GM23338 (cell line): ENCODE data around the gene GUCY1B1. TPM values are rescaled to one million over a fixed set of nuclear protein-coding genes. Genes with fewer than 3 reads are reported as not detected.

Experiments
- ATAC-seq: fragments of 200-7000 bp; cut with Tn5 transposase; 3 replicates; pipeline ENCODE4 v1.9.1; 2020
- DNase-seq: peaks from one replicate; pipeline ENCODE4 v3.0.0-alpha.2; 2015; ENCODE audit warnings: low spot score
- H2AFZ ChIP-seq: fragments of 200-600 bp; sonication (generic); 2 replicates; pipeline ENCODE4 v1.8.0; 2016; ENCODE audit warnings: antibody characterized with exemption, mild to moderate bottlenecking, moderate library complexity
- H3F3A ChIP-seq: fragments of 200-600 bp; sonication (generic); replicated peaks from 2 replicates; pipeline ENCODE4 v1.8.0; 2017; ENCODE audit warnings: antibody characterized with exemption, mixed run types, low read depth
- H3K27ac ChIP-seq: fragments of 200-600 bp; sonication (generic); 2 replicates; pipeline ENCODE4 v1.6.1; 2016; ENCODE audit warnings: low read depth
- H3K27me3 ChIP-seq: fragments of 200-600 bp; sonication (generic); 2 replicates; pipeline ENCODE4 v1.8.0; 2016; ENCODE audit warnings: mild to moderate bottlenecking, mixed run types, moderate library complexity; ENCODE audit not compliant: insufficient read depth
- H3K36me3 ChIP-seq: fragments of 200-600 bp; sonication (generic); 2 replicates; pipeline ENCODE4 v1.8.0; 2016; ENCODE audit warnings: mild to moderate bottlenecking; ENCODE audit not compliant: insufficient read depth
- H3K4me1 ChIP-seq: fragments of 200-600 bp; sonication (generic); 2 replicates; pipeline ENCODE4 v1.8.0; 2016; ENCODE audit warnings: mild to moderate bottlenecking, moderate library complexity; ENCODE audit not compliant: insufficient read depth
- H3K4me2 ChIP-seq: fragments of 200-600 bp; sonication (generic); 2 replicates; pipeline ENCODE4 v1.7.1; 2017; ENCODE audit warnings: mixed run types
- H3K4me3 ChIP-seq: fragments of 200-600 bp; sonication (generic); 2 replicates; pipeline ENCODE4 v1.6.1; 2016; ENCODE audit warnings: mixed run types
- H3K79me2 ChIP-seq: fragments of 200-600 bp; sonication (generic); replicated peaks from 2 replicates; pipeline ENCODE4 v1.8.0; 2017; ENCODE audit warnings: mild to moderate bottlenecking; ENCODE audit not compliant: insufficient read depth
- H3K9me2 ChIP-seq: fragments of 200-600 bp; sonication (generic); 2 replicates; pipeline ENCODE4 v1.8.0; 2017; ENCODE audit not compliant: insufficient read depth
- H4K20me1 ChIP-seq: fragments of 200-600 bp; sonication (generic); replicated peaks from 2 replicates; pipeline ENCODE4 v1.8.0; 2017; ENCODE audit warnings: mild to moderate bottlenecking; ENCODE audit not compliant: insufficient read depth
- H3K27ac Mint-ChIP-seq: 2 replicates; pipeline ENCODE4 v1.8.0; 2020; ENCODE audit warnings: inconsistent platforms, mild to moderate bottlenecking, moderate library complexity, mixed read lengths
- H3K27me3 Mint-ChIP-seq: 3 replicates; pipeline ENCODE4 v1.8.0; 2022; ENCODE audit warnings: low read depth, mild to moderate bottlenecking, moderate library complexity, mixed read lengths, inconsistent platforms; ENCODE audit not compliant: insufficient read depth, poor library complexity
- H3K36me3 Mint-ChIP-seq: 3 replicates; pipeline ENCODE4 v1.8.0; 2021; ENCODE audit warnings: low read depth, mild to moderate bottlenecking, inconsistent platforms, moderate library complexity, mixed read lengths
- H3K4me1 Mint-ChIP-seq: 3 replicates; pipeline ENCODE4 v1.8.0; 2020; ENCODE audit warnings: mild to moderate bottlenecking, inconsistent platforms, mixed read lengths
- H3K4me3 Mint-ChIP-seq: 3 replicates; pipeline ENCODE4 v1.8.0; 2021; ENCODE audit warnings: moderate library complexity, mild to moderate bottlenecking, inconsistent platforms, mixed read lengths
- H3K9me3 Mint-ChIP-seq: 3 replicates; pipeline ENCODE4 v1.8.0; 2020; ENCODE audit warnings: moderate library complexity, mild to moderate bottlenecking, inconsistent platforms, mixed read lengths
- CREB1 ChIP-seq: fragments of 250-450 bp; sonication (Bioruptor Pico); IDR thresholded peaks from 2 replicates; pipeline ENCODE4 v1.5.0; 2020; ENCODE audit warnings: low read depth, mild to moderate bottlenecking, moderate library complexity
- CTCF ChIP-seq, 2 experiments: fragments of 200-600 bp in 1 of 2; sonication (generic) in 1 of 2; conservative IDR thresholded peaks; 2 replicates each; pipeline versions ENCODE4 v1.5.1 to v1.6.1; 2016 to 2017; ENCODE audit warnings: antibody characterized with exemption in 2 of 2, low read depth in 2 of 2, mild to moderate bottlenecking in 2 of 2, moderate library complexity in 1 of 2
- ETS1 ChIP-seq: IDR thresholded peaks from 2 replicates; pipeline ENCODE4 v1.6.1; 2016; ENCODE audit warnings: antibody characterized with exemption
- EZH2 ChIP-seq: fragments of 200-600 bp; sonication (generic); IDR thresholded peaks from one replicate; pipeline ENCODE4 v1.8.0; 2017; ENCODE audit warnings: antibody characterized with exemption, mild to moderate bottlenecking, low read depth; ENCODE audit not compliant: unreplicated experiment
- EZH2phosphoT487 ChIP-seq: fragments of 200-600 bp; sonication (generic); IDR thresholded peaks from one replicate; pipeline ENCODE4 v1.8.1; 2018; ENCODE audit warnings: antibody characterized with exemption; ENCODE audit not compliant: unreplicated experiment
- JUNB ChIP-seq: IDR thresholded peaks from one replicate; pipeline ENCODE4 v1.6.1; 2016; ENCODE audit warnings: antibody characterized with exemption; ENCODE audit not compliant: unreplicated experiment
- NANOG ChIP-seq: IDR thresholded peaks from 2 replicates; pipeline ENCODE4 v1.6.1; 2016; ENCODE audit warnings: antibody characterized with exemption, borderline replicate concordance
- POLR2AphosphoS5 ChIP-seq: IDR thresholded peaks from 2 replicates; pipeline ENCODE4 v1.6.1; 2016; ENCODE audit warnings: antibody characterized with exemption, low read depth
- REST ChIP-seq: IDR thresholded peaks from one replicate; pipeline ENCODE4 v1.6.1; 2018; ENCODE audit warnings: antibody characterized with exemption; ENCODE audit not compliant: unreplicated experiment
- STAT1 ChIP-seq: IDR thresholded peaks from one replicate; pipeline ENCODE4 v1.6.1; 2016; ENCODE audit warnings: antibody characterized with exemption; ENCODE audit not compliant: unreplicated experiment
- ZNF114 ChIP-seq: fragments of 250-450 bp; sonication (Bioruptor Pico); IDR thresholded peaks from 2 replicates; pipeline ENCODE4 v1.5.0; 2020; ENCODE audit warnings: mild to moderate bottlenecking, moderate library complexity
- ZNF331 ChIP-seq: fragments of 250-450 bp; sonication (Bioruptor Pico); IDR thresholded peaks from 2 replicates; pipeline ENCODE4 v1.5.0; 2020; ENCODE audit warnings: low read depth, mild to moderate bottlenecking, moderate library complexity
- polyA plus RNA-seq: library from polyadenylated mRNA; unstranded; fragments of >200 nt; fragmentation: Nextera tagmentation; extraction: Ambion mirVana; gene quantifications from 2 replicates; pipeline ENCODE4 v1.2.1, GENCODE V29; 2016
- total RNA-seq: library from RNA; depleted of rRNA; stranded (reverse); fragments of >200 nt; shearing (Covaris generic); gene quantifications from 2 replicates; pipeline ENCODE4 v1.2.3, GENCODE V29; 2014
- TF ChIP-seq, protein P1 (sequence below): fragments of 250-450 bp; sonication (Bioruptor Pico); IDR thresholded peaks from 2 replicates; pipeline ENCODE4 v1.5.0; 2020; ENCODE audit warnings: mild to moderate bottlenecking, moderate library complexity

GUCY1B1 gene
- total and polyA plus RNA-seq, 2 experiments from 2014 or later: 2.6 to 4.3 TPM

DNA sequence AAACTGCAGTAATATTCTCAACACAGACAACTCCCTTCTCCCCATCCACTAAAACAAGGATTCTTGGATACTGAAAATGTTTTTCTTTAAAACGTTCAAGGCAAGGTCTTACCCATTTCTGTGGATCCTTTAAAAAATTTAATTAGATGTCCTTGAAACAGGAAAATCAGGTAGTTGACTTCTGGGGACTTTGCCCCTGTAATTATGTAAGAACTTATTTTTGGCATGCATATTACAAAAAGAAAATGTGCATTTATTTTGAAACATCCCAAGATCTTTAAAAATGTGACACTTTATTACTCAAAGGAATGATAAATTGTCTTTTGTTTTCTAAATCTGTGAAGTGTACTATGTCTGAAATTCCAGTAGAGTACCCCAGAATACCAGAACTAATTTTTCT lies 25.8 kb downstream of the GUCY1B1 start:
- Histone ChIP-seq H3K4me3 (no peak overlapping the region), H3K4me2 (no peak overlapping the region), H3K27me3 (no peaks in the 10 kb centered on the region), H3K36me3 (no peaks in the 10 kb centered on the region), H4K20me1 (no peaks in the 10 kb centered on the region), H2AFZ (no peak overlapping the region), H3K9me2 (no peaks in the 10 kb centered on the region), H3K4me1 (peaks cover 22% of the 10 kb centered on the region), H3F3A (no peaks in the 10 kb centered on the region), H3K79me2 (no peaks in the 10 kb centered on the region), H3K27ac (no peak overlapping the region)
- ATAC-seq: no peak
- H3K4me1 Mint-ChIP-seq: peaks cover 15% of the 10 kb centered on the region
- H3K27me3 Mint-ChIP-seq: no peaks in the 10 kb centered on the region
- no peak overlapping the region for H3K4me3 Mint-ChIP-seq
- TF ChIP-seq ZNF331 (CRISPR knock-in tag) (no peak), EZH2 (no peak), ZNF114 (CRISPR knock-in tag) (no peak), ETS1 (no peak), CREB1 (no peak), NANOG (no peak), EZH2phosphoT487 (no peak), REST (no peak), JUNB (no peak), POLR2AphosphoS5 (no peak), STAT1 (no peak), CTCF (conservative IDR thresholded peaks at IDR 0.05; ENCODE audit: low read depth in 2 of 2) (no peak)
- TF ChIP-seq, protein P1, sequence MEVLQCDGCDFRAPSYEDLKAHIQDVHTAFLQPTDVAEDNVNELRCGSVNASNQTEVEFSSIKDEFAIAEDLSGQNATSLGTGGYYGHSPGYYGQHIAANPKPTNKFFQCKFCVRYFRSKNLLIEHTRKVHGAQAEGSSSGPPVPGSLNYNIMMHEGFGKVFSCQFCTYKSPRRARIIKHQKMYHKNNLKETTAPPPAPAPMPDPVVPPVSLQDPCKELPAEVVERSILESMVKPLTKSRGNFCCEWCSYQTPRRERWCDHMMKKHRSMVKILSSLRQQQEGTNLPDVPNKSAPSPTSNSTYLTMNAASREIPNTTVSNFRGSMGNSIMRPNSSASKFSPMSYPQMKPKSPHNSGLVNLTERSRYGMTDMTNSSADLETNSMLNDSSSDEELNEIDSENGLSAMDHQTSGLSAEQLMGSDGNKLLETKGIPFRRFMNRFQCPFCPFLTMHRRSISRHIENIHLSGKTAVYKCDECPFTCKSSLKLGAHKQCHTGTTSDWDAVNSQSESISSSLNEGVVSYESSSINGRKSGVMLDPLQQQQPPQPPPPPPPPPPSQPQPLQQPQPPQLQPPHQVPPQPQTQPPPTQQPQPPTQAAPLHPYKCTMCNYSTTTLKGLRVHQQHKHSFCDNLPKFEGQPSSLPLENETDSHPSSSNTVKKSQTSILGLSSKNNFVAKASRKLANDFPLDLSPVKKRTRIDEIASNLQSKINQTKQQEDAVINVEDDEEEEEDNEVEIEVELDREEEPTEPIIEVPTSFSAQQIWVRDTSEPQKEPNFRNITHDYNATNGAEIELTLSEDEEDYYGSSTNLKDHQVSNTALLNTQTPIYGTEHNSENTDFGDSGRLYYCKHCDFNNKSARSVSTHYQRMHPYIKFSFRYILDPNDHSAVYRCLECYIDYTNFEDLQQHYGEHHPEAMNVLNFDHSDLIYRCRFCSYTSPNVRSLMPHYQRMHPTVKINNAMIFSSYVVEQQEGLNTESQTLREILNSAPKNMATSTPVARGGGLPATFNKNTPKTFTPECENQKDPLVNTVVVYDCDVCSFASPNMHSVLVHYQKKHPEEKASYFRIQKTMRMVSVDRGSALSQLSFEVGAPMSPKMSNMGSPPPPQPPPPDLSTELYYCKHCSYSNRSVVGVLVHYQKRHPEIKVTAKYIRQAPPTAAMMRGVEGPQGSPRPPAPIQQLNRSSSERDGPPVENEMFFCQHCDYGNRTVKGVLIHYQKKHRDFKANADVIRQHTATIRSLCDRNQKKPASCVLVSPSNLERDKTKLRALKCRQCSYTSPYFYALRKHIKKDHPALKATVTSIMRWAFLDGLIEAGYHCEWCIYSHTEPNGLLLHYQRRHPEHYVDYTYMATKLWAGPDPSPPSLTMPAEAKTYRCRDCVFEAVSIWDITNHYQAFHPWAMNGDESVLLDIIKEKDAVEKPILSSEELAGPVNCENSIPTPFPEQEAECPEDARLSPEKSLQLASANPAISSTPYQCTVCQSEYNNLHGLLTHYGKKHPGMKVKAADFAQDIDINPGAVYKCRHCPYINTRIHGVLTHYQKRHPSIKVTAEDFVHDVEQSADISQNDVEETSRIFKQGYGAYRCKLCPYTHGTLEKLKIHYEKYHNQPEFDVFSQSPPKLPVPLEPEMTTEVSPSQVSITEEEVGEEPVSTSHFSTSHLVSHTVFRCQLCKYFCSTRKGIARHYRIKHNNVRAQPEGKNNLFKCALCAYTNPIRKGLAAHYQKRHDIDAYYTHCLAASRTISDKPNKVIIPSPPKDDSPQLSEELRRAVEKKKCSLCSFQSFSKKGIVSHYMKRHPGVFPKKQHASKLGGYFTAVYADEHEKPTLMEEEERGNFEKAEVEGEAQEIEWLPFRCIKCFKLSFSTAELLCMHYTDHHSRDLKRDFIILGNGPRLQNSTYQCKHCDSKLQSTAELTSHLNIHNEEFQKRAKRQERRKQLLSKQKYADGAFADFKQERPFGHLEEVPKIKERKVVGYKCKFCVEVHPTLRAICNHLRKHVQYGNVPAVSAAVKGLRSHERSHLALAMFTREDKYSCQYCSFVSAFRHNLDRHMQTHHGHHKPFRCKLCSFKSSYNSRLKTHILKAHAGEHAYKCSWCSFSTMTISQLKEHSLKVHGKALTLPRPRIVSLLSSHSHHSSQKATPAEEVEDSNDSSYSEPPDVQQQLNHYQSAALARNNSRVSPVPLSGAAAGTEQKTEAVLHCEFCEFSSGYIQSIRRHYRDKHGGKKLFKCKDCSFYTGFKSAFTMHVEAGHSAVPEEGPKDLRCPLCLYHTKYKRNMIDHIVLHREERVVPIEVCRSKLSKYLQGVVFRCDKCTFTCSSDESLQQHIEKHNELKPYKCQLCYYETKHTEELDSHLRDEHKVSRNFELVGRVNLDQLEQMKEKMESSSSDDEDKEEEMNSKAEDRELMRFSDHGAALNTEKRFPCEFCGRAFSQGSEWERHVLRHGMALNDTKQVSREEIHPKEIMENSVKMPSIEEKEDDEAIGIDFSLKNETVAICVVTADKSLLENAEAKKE: no peak
- no peaks in the 10 kb centered on the region for H3K36me3 Mint-ChIP-seq
- no peaks in the 10 kb centered on the region for H3K9me3 Mint-ChIP-seq
- H3K27ac Mint-ChIP-seq: no peak overlapping the region
- DNase-seq: no peak
